HG03520 (cell line): ENCODE results near the gene PRKCE.
"Not testable (repeated sequence)": the region's sequence is repeated elsewhere in the genome, so short reads cannot be mapped to it uniquely, and the experiment has no call there.

Source experiments
- ATAC-seq: cut with Tn5 transposase; IDR thresholded peaks from one replicate; pipeline ENCODE4 v1.9.1; 2021; ENCODE audit warnings: mild to moderate bottlenecking, moderate library complexity; ENCODE audit not compliant: unreplicated experiment

PRKCE gene

DNA sequence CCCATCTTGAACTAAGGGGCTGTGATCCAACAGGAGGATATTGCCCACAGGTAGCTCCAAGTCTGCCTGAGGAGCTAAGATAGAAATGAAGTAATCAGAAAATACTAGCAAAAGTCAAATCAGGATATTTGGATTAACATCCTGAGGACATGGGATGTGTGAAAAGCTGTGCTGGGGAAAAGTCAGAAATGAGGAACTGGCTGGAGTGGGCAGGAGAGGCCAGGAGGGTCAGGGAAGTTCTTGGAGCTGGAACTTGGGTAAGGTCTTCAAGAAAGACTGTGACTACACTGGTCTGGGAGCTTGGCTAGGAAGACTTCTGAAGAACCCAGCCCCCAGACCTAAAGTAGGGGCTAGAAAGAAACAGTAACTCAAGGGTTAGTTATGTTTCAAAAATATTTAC is 250.9 kb downstream of the PRKCE start:
- no peak for ATAC-seq

DNA sequence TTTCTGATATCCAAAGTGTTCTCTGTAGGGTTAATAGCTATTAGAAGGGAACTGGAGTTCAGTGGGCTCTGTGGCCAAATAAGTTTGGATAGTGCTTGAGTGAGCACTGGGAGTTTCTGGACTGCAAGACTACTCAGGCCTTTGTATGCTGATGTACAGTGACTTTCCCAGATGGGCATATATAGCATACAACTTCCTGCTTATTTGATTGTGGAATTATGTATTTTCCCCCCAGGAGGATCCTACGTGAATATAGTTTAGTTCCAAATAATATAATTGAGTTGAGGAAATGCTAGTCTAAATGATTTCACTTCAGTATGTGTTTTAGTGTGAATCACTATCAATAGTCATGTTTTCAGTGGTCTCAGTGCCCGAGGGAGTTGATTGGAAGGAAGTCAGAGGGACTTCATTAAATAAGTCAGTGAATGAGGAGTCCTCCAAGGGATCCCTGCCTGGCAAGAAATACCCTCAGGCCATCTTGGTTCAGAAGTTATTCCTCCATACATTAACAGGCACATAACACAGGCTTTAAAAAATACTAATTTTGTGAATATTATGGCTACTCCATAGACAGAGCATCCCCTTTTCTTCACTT is 251.4 kb downstream of the PRKCE start:
- no peak for ATAC-seq

DNA sequence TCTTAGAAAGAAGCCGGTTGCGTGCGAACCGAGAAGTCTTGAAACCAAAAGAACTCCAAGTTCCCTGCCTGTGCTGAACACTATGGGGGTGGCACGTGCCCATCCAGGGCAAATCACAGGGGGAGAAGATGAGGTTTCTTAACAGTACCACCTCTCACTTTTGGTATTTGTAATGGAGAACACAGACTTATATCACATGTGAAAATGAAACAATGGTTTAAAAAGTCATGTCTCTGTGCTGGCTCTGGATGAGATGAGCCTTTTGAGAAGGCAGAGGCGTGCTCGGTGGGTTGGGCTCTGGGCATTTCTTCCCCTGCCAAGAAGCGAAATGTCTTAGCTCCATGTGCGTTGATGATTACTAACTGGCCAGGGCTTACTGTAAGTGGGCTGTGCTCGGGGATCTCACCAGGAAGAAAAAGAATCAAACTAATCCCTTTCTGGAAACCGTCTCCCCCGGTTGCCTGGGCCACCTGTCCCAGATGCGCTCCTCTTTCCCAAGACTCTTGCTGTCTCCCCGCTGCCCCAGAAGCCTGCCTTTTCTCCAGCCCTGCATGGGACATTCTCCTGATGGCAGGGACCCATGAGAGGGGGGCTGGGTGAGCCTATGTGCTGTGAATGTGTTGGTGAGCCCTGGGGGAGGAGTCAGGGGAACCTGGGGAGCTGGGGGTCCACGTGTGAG is 252.9 kb downstream of the PRKCE start:
- peak; percentile 62 for ATAC-seq

DNA sequence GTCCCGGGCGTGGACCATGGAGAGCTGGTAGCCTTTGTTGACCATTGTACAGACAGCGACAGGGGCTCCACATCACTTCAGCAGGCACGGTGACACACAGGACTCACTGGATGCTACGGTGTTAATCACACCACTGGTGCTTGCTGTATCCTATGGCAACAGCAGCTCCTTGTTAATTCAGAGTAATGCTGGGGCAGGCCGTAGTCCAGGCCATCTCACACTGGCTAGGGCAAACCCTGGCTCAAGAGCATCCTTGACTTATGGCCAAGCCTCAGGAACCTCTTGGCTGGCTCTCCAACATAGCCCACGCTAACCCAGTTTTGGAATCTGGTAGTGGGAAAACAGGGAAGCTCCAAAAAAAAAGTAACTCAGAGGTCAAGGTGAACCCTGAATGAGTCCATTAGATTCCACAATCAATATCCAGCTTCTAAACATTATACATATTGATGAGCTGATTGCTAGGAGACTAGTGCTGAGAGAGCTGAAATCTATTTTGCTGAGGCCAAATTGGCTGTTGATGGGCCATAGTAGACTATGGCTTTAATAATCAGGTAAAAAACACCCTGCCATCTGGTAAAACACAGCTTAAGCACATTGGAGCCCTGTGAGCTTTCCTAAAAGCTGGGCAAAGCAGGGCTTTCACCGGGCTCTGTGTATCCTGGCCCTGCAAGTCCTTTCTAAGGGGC is 253.6 kb downstream of the PRKCE start:
- no peak for ATAC-seq

DNA sequence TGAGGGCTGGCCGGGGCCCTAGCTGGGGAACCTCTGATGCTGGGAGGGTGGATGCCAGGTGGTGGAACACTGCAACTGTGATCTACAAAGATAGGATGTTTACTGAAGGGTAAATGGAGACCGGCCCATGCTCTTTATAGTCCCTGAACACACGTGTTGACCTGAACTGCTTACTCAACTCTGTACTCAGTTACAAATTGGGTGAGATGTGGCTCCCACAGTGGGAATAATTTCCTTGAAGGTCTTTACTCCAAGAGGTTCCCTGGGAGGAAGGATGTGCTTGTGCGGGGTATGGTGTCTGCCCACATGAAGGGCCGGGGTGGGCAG is 254.1 kb downstream of the PRKCE start:
- no peak for ATAC-seq

DNA sequence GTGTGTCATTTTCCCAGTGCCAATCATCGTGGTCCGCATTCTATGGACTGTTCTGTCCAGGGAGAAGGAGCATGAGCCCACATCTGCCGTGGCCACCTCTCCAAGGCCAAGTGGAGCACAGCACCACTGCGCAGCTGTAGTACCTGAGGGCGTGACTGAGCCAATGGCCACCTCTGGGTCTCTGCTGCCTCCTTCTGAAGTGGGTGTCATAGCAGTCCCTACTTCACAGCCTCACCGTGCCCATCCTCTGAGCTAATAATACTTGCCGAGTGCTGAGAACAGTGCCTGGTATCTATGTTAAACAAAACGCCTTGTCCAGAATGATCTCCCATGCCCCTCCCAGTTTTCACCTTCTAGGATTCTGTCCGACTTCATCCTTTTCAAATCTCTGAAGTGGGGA is 256.1 kb downstream of the PRKCE start:
- ATAC-seq, result no peak

DNA sequence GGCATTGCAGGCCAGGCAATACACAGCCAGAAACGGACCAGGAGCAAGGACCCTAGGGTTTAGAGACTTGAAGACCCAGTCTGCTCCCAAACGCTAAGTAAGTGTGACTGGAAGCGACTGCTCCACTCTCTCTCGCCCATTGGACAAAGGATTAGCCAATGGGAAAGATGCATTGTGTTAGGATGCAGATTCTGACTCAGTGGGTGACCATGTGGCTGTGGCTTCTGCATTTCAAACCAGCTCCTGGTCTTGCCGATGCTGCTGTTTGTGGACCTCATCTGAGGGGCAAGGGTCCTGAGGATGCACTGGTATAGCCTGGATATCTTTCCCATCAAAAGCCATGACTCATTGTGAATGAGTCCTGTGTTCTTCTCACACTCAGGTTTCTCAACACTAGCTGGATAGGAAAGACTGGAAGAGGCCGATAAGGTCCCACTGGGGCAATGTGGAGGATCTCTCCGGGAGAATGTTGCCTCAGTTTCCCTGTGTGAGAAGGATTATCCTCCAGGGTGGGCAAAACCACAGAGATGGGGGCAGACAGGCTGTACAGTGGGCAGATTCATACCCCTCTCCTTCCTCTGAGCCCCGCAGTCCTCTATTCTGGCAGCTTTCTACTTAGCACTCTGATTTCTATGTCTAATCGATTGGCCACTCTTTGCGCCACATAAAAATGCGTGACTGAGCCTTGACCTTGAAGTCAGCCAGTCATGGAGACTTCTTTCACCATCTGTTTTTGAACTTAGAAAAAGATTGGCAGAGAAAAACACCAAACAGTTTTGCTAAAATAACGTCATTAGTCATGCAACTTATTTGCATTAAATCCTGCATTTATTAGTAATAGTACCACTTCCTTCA is 257.1 kb downstream of the PRKCE start:
- no peak for ATAC-seq

DNA sequence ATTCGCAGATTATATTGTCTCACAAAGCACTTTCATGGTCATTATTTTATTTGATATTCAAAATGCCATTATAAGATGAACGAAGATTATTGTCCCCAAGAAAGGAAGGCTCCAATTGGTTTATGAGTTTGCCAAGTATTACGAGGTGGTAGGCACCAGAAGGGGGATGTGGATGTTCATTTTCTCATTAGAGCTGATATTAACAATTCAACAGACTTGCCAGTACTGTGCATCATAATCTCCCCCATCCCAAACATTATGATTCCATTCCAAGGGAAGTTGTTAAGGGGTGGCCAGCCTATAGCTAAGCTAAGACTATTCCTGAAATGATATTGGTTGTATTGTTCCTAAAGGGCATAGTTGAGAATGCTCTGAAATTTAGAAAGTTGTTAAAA is 257.7 kb downstream of the PRKCE start:
- ATAC-seq, result no peak

DNA sequence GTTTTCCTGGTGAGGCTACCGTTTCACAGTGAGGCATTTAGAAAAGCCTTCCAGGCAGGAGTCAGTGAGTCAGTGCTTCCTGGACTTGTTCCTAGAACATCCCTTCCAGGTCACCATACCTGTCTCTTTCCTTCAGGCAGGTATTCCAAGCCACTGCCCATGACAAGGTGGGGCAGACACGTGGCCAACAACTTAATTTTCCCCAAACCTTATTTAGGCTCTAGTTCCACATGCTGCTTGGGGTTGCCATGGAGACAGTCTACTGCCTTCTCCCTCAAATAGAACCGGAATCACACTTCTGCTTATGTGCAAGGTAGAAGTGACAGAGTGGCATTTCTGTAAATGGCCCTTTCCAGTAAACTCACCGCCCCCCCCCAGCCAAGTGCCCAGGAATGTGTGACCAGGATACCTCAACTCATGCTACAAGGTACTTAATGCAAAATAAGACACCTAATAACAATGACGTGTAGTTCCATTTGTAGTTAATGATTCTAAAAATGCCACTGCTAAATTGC is 258.3 kb downstream of the PRKCE start:
- ATAC-seq, result peak; percentile 71

DNA sequence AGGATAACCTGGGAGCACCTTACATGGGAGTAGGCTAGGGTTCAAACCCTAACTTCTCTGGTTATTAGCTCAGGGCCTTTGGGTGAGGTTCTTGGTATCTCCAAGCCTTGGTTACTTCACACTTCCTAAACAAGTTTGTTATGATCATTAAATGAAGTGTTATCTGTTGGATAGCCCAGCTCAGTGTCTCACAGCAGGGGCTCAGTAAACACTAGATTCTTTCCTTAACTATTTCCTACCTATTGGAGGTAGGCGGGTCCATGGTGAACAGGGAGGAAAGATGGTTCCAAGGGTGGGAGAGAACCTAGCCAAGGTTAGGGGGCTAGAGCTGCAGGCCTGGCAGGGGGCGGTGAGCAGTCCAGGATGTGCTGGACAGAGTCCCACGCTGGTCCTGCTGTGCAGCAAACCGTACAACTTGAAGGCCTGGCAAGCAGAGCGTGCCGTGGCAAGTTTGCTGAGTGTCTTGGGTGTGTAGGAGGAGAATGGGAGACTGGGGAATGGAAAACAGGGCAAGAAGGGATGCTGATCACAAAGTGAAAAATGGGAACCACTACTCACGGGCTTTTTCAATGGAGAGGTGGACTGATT is 259.1 kb downstream of the PRKCE start:
- ATAC-seq, result no peak

DNA sequence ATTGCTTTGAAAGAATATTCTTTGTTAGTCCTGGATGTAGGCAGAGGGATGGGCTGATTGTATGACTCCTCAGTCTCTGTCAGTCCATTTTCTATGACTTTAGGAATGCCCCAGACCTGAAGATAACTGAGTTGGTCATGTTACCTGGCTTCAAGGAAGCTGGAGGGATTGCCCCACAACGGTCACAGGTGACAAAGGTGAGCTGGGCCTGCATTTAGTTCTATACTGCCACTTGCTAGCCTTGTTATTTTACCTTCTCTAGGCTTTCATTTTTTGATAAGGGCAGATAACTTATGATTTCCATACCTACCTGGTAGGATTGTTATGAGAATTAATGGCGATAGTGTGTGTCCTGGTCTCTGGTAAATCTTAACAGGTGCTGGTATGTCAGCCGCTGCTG is 260.1 kb downstream of the PRKCE start:
- no peak for ATAC-seq

DNA sequence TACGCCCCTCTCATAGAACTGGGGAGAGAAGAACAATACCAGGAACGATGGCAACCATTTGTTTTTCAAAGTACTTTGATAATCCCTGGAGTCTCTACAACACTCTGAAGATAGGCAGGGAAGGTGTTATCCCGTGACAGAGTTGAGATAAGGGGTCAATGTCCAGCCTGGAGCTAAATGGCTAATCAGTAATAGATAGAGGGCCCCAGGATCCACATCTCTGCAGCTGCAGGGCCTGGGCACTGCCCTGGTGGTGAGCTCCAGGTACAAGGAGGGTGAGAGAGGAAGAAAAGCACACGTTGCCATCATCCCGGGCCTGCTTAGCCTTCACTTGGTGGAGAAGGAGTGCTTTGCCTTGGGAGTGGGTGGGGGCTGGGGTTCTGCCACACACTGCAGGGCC is 260.6 kb downstream of the PRKCE start:
- ATAC-seq, result no peak

DNA sequence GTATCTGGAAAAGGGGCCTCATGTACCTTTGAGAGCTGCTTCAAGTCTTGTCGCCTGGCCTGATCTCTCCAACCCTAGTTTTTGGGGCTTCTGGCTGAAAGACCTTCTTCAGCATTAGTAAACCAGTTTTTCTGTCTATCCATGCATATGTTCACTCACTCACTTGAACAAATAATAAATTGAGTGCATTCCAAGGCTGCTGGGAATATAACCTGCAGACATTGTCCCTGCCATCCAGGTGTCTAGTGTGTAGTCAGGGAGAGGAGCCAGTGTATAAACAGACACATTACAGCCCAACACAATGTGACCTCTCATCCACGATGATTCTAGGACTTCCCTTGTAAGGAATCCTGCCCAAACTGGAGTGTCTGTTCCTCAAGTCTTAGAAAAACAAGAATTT is 262.1 kb downstream of the PRKCE start:
- no peak for ATAC-seq

DNA sequence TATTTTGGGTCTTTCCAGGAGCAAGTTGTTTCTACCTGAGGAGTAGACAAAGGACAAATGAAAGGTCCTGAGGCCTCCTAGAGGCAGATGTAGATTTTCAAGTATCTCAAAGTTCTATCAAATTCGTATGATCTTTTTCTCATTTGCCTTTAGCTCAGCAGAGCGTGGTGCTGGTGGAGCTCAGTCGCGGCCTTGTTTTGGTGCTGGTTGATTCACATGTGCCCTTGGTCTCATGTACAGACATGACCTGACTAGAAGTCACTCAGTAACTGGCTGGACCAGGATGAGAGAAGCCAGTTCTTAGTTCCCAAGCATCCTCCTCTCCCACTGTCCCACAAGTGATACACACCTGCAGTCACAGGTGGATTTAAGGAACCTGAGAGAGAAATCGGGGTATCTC is 264.0 kb downstream of the PRKCE start:
- no peak for ATAC-seq

DNA sequence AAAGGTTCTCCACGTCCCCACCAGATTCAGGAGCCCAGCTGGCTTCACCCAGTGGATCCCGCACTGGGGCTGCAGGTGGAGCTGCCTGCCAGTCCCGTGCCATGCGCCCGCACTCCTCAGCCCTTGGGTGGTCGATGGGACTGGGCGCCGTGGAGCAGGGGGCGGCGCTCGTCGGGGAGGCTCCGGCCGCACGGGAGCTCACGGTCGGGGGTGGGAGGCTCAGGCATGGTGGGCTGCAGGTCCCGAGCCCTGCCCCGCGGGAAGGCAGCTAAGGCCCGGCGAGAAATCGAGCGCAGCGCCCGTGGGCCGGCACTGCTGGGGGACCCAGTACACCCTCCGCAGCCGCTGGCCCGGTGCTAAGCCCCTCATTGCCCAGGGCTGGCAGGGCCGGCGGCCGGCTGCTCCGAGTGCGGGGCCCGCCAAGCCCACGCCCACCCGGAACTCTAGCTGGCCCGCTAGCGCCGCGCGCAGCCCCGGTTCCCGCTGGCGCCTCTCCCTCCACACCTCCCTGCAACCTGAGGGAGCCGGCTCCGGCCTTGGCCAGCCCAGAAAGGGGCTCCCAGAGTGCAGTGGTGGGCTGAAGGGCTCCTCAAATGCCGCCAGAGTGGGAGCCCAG is 266.2 kb downstream of the PRKCE start:
- ATAC-seq, result not testable (repeated sequence)

DNA sequence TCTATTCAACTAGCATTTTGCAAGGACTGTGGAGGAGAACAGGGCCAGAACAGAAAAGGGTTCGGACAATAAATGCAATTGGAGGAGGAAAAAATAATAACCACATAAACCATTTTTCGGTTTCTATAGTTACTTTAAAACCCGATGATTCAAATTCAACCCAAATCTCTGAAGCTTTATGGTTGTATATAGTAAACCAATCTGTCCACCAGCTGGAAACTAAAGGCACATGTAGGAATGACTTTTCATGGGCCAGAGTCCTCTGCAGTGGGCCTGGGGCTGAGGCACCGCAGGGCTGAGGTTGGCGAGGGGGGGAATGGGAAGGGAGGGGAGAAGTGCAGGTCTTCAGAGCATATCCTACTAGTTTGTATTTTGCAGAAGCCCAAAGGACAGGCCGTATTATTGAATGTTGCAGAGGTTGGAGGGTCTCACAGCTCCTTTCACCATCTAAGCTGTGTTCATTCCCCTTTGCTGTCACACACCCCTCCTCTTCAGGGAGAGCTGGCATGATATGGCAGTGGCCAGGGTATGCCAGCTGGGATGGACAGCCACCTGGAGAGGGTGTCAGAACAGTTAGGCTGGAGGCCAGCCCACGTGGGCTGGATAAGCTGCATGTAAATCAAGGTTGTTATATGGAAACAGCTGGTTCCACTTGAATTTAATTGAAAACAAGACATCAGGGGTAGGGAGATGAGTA is 267.1 kb downstream of the PRKCE start:
- no peak for ATAC-seq

DNA sequence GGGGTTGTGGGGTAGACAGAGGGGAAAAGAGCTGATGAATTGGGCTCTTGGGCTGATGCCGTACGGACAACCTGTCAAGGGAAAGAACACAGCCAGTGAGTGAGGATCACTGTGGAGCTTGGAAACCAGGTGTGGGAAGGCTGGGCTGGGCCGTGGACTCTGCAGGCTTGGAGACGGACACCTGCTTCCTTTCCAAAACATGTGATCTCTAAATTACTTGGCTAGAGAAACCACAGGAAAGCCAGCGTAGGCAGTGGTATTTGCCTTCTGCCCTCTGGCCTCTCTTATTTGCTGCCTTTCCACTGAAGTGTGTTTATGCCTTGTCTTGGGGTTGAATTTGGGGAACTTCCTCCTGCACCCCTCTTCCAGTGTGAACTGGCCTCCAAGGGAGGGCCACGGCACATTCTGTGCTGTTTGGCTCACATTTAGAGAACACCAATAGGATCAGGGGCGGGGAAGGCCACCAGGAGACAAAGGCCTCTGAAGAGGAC is 267.7 kb downstream of the PRKCE start:
- ATAC-seq, result no peak

DNA sequence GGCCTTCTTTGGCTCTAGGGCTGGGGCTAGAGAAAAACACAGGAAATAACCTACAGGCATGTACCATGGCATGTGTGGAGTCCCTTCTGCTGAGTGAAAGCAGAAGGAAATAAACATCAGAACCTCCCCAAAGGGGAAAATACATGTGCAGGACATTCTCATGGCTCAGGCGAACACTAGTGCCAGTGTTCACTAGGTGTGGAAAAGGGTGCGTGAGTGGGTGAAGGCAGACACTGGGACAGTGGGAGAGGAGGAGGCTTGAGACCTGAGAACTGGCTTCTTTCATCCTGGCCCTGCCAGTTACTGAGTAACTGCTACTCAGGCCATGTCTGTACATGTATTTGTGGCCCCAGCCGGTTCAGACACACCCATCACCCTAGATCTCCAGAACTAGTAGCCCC is 268.2 kb downstream of the PRKCE start:
- no peak for ATAC-seq

DNA sequence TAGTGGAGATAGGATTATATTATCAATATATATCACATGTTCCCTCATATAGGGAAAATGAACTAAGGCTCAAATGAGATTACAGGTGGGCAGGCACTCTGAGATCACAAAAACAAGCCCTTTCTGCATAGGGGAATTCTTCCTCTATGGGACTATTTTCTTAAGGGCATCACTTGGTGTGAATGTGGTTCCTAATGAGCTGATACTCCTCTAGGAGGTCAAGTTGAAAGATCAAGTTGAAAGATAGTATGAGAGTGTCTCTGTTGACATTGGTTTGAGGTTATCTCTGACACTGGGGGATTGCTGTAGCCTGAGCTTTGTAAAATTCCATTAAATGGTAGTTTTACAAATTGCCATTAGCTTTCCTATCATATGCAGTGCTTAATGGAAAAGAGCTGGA is 270.4 kb downstream of the PRKCE start:
- ATAC-seq, result no peak

DNA sequence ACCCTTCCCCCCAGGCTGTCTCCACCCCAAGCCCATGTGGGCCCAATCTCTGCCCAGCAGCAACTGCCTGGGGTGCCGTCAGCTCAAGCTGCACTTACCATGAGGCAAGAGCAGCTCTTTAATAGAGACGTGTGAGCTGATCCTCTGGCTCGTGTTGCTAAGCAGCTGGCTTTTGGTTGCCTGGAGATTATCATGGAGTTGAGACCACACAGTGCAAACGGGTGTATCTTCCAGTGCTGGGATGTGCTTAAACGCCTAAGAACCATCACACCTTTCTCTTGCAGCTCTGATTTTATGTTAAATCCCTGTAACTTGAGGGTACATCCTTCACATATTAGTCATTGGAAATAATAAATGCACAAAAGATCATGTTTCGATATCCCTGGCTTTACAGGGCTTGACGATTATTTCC is 271.1 kb downstream of the PRKCE start:
- ATAC-seq, result no peak
